ENCODE data around the gene LAPTM5.

LAPTM5 gene

DNA sequence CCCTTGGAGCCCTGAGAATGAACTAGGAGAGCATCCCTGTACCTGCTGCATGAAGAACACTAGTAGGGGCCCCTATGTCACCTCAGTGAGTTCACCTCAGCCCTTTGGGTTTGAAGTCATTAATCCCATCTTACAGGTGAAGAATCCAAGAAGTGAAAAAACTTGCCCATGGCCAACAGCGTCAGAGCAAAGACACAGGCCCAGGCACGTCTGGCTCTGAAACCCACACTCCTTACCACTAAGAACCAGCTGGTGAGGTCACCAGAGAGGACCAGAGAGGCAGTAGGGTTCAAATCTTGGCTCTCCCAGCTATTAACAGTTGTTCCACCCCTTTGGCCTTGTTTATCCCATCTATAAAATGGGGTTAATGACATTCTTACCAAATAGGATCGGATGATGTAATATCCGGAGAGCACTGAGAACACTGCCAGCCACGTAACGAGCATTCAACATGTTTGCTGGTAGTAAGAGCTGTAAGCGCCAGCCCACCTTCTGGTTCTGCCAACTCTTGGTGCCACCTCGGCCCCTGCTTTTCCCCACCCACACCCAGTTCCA lies 43.0 kb downstream of the LAPTM5 start:
- DNase-seq (ENCODE audit: low read depth), result no peak

GRCh38 chr1:30714025-30714424 lies 43.5 kb downstream of the LAPTM5 start:
- no peak for DNase-seq (ENCODE audit: low read depth)

DNA sequence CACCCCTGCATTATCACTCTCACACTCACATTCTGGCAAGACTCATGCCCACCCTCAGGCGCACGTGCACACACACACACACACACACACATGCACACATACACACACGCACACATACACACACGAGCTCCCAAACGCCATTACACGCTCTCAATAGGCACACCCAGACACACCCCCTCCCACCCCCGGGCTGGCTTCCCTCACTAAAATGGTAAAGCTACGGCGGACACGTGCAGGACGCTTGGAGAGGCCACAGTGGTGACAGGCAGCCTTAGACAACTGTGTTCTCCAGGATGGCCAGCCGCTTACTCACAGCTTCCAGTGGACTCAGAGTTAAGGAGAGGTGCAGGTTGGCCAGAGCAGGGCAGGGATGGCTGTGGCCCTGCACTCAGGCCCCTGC lies 44.3 kb downstream of the LAPTM5 start:
- DNase-seq (ENCODE audit: low read depth), result no peak

DNA sequence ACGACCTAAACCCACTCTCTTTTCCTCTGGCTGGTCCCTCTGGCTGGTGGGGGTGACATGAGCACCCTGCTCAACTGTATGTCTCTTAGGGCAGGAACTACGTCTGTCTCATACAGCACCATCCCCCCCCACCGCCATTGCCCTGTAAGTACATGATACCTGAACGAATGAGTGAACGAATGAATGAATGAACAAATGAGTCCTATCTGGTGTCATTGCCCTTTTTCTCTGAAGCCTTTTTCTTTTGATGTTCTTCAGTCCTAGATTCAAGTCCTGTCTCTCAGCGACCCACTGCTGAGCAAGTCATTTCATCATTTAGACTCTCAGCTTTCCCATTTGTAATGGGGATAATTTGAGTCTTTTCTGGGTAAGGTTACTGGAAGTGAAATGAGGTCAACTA lies 45.0 kb downstream of the LAPTM5 start:
- DNase-seq (ENCODE audit: low read depth), result no peak

DNA sequence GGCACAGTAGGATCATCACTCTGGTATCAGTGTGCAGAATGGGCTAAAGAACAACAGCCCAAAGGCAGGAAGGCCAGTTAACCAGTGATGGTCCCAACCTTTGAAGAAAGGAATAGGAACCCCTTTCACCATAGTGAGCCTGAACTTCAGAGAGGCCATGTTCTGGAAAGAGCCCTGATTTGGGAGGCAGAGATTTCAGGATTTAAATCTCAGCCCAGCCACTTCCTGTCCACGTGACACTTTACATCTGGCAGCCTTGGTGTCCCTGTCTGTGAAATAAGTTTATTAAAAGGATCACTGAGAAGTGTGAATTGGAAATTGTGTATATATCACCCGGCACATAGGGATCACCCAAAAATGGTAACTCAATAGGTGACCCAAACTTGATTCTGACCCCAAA lies 47.2 kb downstream of the LAPTM5 start:
- DNase-seq (ENCODE audit: low read depth), result no peak

DNA sequence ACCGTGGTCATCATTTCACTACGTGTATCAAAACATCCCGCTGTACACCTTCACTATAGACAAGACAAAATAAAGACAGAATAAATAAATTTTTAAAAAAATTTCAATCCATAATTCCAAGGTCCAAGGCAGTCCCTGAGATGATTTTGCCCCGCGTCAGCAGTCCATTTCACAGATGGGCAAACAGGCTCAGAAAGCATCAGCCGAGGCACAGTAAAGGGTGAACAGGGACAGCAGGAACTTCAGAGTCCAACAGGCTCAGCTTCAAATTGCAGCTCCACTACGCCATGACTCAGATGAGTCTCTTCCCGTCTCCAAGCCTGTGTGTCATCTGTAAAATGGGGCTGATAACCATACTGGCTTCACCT lies 49.2 kb downstream of the LAPTM5 start:
- no peak for DNase-seq (ENCODE audit: low read depth)

DNA sequence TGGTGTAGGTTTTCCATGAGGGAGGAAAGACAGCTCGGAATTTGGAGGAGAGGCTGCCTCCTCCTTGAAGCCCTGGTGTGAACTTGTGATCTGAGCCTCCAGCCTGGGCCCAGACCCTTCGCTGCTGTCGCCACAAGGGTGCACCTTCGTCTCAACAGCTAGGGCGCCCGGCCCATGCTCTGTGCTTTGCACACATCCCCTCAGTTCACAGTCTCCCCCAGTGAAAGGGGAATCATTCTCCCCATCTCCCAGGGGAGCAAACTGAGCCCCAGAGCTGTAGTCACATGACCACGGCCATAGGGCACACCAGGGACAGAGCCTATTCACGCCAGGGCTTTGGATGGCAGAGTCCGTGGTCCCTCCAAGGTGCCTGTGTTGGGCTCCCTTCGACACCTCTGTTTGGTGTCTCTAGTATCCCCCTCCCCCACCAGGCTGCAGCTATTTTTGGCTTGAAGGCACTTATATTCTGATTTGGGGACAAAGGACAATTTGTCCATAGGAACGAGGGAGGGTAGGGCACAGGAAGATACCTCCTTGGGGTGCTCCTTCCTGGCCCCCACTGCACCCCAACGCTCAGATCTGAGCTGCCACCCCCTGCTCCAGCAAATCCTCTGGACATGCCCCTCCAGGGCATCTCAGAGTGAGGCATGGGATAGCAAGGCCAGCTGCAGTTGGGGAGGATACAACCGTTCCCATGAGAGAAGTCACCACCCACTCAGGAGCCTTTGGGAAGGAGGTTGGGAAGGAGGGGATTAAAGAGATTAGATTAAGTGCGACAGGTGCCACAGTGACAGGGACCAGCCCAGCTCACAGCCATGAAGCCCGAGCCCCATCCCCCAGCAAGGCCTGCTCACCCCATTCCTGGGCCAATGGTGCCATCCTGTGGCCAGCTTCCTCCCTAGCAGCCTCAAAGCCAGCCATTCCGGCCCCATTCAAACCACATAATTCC lies 49.9 kb downstream of the LAPTM5 start:
- DNase-seq (ENCODE audit: low read depth), result peak; percentile 49

DNA sequence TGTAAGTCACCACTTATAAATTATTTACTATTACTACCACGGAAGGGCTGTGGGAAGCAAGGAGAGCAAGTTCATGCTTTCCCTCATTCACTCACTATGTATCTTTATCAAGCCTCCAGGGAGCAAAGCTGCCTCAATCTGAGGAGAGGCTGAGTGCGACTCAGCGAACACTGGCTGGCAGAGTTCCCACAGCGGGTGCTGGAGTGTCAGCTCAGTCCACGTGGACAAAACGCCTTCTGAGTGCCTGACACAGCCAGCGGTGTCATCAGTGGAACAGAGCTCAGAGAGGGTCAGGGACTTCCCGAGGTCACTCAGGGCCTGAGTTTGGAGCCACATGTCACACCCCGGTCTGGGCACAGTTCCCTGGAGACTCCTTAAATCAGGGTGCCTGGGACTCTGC lies 51.0 kb downstream of the LAPTM5 start:
- no peak for DNase-seq (ENCODE audit: low read depth)

DNA sequence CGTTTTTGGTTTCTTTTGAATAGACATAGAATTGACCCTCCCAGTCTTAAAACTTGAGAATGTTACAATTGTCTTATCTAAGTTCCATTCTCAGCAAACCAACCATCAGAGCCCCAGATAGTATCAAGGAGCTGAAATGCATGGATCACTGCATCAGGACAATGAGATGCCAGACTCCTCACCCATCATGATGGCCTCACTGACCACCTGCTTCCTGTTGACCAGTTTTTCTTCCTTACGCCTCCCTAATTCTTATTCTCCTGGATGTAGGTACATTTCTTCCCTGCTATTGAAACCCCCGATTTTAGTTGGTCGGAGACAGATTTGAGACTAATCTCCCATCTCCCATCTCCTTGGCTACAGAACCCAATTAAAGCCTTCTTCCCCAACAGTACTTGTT lies 51.9 kb downstream of the LAPTM5 start:
- no peak for DNase-seq (ENCODE audit: low read depth)

- DNase-seq (ENCODE audit: low read depth), result no peak
Observed at GRCh38 chr1:30704765-30705509, 52.6 kb downstream of the LAPTM5 start.

GRCh38 chr1:30704271-30704670 lies 53.3 kb downstream of the LAPTM5 start:
- DNase-seq (ENCODE audit: low read depth), result no peak

DNA sequence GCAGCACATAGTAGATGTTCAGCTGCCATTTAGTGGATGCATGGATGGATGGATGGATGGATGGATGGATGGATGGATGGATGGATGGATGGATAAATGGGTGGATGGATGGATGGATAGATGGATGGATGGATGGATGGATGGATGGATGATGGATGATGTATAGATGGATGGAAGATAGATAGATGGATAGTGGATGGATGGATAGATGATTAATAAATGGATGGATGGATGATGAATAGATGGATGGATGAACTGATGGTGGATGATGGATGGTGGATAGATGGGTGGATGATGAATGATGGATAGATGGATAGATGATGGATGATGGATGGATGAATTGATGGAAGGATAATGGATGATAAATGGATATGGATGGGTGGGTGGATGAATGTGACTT lies 54.8 kb downstream of the LAPTM5 start:
- DNase-seq (ENCODE audit: low read depth), result no peak

GRCh38 chr1:30701258-30701633 lies 56.3 kb downstream of the LAPTM5 start:
- DNase-seq (ENCODE audit: low read depth), result no peak

DNA sequence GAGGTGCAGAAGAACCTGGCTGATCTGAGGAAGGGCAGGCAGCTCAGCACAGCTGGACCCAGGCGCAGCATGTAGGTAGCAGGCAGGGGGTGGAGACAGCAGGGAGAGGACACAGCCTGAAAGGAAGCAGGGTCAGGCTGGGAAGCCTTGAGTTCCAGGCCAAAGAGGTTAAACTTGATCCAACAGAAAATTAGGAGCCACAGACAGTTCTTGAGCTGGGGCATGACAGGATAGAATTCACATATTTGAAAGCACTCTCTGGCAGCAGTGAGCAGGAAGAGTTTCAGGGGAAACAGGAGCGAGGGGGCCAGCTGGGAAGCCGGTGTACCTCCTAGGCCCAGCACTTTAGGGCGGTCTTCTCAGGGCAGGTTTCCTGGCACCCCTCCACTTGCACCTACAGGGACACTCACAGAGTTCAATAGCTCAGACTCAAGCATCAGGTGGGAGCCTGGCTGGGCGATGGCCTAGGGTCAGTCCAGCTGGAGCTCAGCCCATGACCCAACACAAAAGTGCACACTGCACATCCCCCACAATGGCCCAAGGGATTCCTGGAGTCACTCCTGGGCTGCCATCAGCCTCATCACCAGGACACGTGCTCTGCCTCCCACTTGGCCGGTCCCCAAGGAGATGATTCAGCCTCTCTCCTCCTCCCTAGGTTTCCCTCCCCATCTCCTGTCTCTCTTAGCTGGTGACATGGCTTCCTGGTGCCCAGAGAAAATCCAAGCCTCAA lies 56.9 kb downstream of the LAPTM5 start:
- no peak for DNase-seq (ENCODE audit: low read depth)

DNA sequence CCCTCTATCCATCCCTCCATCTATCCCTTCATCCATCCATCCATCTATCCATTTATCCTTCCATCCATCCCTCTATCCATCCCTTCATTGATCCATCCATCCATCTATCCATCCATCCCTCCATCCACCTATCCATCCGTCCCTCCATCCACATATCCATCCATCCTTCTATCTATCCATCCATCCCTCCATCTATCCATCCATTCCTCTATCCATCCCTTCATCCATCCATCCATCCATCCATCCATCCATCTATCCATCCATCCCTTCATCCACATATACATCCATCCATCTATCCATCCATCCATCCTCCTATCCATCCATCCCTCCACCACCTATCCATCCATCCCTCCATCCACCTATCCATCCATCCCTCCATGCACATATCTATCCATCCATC lies 57.8 kb downstream of the LAPTM5 start:
- DNase-seq (ENCODE audit: low read depth), result no peak

DNA sequence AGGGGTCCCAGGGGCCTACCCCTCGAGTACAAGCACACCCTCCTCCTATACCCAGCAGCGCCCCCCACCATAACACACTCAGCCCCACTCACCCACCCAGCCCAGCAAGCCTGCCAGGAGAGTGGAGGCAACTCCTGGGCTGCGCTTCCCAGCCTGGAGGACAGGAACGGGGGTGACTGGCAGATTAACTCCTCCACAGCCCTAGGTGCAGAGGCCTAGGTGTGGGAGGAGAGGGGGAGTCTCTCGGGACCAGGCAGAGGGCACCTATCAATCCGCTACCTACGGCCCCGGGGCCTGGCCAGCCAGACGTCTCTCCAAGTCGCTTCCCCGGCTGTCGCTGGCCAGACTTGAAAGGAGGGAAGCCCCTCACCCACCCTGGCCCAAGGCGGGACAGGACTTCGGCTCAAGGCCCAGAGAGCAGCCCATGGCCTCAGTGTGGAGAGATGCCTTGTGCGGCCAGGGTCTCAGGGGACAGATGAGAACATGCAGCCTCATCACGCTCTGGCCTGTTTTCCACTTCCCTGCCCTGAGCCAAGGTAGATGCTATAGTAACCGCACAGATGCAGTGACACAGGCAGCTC lies 59.1 kb downstream of the LAPTM5 start:
- no peak for DNase-seq (ENCODE audit: low read depth)

GRCh38 chr1:30697571-30698376 lies 59.8 kb downstream of the LAPTM5 start:
- DNase-seq (ENCODE audit: low read depth), result no peak

DNA sequence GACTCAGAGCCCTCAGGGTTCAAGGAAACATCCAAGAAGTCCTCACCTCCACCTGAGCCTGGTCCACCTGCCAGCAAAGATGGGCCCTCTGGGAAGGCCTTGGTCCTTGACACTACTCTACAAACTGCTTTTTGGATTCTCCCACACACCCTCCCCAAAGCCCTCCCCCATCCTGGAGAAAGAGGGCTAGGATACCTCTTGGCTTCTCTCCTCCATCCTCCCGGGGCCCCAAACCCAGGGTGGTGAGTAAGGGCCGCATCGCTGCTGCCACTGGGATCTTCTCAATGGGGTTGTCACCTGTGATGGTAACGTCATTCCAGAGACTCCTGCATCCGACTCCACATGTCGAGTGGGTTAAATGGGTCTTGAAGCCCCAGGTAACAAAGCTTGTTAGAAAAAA lies 60.7 kb downstream of the LAPTM5 start:
- DNase-seq (ENCODE audit: low read depth), result no peak

GRCh38 chr1:30695439-30695841 lies 62.1 kb downstream of the LAPTM5 start:
- DNase-seq (ENCODE audit: low read depth), result no peak

- DNase-seq (ENCODE audit: low read depth), result no peak
Observed at GRCh38 chr1:30694280-30695175, 63.0 kb downstream of the LAPTM5 start.

Measured in activated T-cell treated with anti-CD3 and anti-CD28 coated beads for 24 hours (primary cell).